Measurements from ENCODE around the gene FBXO36. TPM values are rescaled to one million over a fixed set of nuclear protein-coding genes. Genes with fewer than 3 reads are reported as not detected.
"Not testable (repeated sequence)": the region's sequence is repeated elsewhere in the genome, so short reads cannot be mapped to it uniquely, and the experiment has no call there.

FBXO36 gene, protein sequence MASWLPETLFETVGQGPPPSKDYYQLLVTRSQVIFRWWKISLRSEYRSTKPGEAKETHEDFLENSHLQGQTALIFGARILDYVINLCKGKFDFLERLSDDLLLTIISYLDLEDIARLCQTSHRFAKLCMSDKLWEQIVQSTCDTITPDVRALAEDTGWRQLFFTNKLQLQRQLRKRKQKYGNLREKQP
- total RNA-seq: 0.62 TPM
- long read RNA-seq, partial matches to known transcripts: 2 of 3 reads
- long read RNA-seq, other reads (novel, unspliced or antisense): 1 of 3 reads

DNA sequence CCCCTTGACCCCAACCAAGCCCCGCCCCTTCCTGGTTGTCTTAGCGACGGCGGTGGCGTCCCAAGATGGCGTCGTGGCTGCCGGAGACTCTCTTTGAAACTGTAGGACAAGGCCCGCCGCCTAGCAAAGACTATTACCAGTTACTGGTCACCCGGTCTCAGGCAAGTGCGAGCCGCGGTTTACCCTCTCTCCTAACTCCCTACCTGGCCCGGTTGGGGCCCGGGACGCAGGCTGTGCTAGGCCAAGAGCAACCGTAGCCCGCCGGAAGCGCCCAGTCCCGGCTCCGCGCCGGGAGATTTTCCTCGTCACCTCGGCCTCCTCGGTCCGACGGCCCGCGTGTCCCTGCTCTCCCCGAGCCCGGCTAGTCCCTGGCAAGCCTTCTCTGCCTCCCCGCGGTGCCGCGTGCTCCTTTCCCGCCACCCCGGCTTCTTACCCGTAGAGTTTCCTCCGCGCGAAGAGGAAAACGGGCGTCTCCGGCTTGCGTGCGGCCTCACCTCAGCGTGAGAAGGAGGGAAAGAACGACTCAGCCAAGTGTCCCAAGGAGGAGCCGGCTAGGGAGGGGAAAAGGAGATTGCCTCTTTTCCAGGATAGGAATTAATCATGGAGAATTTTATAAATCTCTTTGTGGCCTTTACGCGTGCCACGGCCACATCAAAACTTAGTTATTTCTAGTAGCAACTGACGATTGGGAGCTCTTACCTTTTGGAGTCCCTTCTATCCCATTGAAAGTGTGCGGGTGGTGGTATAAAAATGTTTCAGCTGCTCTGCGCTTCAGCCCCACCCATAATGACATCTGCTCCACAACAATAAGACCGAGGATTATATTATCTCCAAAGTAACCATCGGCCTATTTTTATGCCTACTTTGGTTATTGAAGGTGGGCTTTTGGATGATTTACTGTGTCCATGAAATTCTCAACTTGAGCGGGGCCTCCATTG is at the start of gene FBXO36:
TSS of gene FBXO36 (plus strand) at position 55 of the 938 bp plus-strand sequence. CDS start at position 66, 11 bp downstream.
- ATAC-seq: peak; percentile 77
- intact Hi-C loops (cut with DNase I): no loop called here
- DNase-seq (ENCODE audit: missing footprints): peak; percentile 95

DNA sequence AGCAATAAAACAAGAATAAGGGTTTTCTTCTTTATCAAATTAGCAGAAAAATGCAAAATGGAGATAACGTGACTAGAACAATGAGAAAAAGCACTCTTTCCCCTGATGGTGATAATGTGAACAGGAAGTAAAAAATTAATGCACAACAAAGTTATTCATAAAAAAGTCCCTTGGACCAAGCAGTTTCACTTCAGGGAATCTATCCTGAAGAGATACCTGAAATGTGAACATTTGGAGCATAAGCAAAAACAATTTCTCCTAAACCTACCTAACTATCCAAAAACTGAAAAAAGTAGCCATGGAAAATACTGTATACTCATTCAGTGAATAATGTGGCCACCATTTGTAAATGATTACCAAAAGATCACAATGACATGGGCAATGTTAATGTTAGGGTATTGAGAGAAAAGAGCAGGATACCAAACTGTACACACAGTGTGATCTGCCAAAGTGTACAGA is 49.2 kb upstream of the FBXO36 start:
- DNase-seq (ENCODE audit: missing footprints): no peak
- ATAC-seq: no peak
- intact Hi-C loops (cut with DNase I): no loop called here

DNA sequence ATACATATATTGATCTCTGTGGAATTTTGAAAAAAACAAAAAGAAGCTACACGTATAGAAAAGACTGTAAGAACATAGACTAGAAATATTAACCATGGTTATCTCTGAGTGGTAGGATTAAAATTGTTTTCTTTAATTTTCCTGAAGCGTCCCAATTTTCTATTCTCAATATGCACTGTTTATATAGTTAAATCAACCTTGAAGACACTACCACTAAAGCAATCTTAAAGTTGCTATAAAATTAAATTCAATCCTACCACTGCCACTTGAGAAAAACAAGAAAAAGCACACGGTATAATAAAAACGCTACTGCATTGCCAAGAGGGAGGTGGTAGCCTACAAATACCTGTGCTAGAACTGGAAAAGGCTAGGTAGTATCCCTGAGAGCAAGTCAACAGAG is 47.7 kb upstream of the FBXO36 start:
- DNase-seq (ENCODE audit: missing footprints) (no peak), ATAC-seq (no peak)
- intact Hi-C loops (cut with DNase I): no loop called here

DNA sequence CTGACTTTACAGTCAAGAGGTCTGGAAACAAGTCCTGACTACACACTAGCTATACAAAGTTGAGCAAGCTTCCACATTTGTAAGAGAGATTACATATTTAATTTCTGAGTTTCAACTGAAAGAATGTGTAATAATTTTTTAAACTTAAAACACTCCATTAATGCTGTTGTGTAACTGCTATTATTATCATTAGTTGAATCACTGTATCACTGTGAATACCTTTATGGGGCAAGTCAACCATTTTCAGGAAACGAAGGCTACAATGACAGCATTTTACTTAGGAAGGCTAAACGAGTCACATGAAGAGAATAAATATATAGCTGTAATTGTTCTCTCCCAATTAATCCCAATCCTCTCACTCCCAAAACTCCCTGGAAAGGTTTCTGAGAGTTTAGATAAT is 46.8 kb upstream of the FBXO36 start:
- intact Hi-C loops (cut with DNase I): no loop called here
- no peak for DNase-seq (ENCODE audit: missing footprints)
- no peak for ATAC-seq

DNA sequence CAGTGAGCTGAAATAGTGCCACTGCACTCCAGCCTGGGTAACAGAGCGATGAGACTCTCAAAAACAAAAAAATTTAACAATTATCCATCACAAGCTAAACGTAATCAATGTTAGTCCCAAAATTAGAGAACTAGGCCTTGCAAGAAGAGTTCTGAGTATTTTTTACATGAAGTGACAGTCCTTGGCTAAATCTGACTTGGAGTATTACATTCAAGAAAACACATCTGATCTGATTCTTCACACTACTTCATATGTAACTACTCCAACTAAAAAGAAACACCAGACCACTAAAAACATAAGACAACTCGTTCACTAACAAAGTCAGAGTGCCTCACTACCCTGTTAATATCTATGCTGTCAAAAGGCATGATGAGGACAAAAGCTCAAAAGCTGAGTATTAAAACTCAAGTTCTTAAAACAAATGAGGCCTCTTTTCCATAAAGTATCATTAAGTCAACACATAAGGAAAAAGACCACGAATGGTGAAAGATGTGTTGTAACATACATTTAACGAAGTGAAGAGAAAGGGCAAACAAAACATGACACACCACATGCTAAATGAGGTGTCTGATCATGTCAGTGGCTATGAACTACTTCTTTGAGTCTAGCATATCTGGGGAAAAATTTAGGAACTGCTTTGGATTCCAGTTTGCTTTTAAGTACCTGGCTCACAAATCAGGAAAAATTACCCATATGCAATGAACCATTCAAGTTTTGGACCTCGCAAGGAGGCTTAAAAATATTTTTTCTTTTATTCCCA is 42.9 kb upstream of the FBXO36 start:
- DNase-seq (ENCODE audit: missing footprints) (no peak), ATAC-seq (no peak)
- intact Hi-C loops (cut with DNase I): no loop called here

DNA sequence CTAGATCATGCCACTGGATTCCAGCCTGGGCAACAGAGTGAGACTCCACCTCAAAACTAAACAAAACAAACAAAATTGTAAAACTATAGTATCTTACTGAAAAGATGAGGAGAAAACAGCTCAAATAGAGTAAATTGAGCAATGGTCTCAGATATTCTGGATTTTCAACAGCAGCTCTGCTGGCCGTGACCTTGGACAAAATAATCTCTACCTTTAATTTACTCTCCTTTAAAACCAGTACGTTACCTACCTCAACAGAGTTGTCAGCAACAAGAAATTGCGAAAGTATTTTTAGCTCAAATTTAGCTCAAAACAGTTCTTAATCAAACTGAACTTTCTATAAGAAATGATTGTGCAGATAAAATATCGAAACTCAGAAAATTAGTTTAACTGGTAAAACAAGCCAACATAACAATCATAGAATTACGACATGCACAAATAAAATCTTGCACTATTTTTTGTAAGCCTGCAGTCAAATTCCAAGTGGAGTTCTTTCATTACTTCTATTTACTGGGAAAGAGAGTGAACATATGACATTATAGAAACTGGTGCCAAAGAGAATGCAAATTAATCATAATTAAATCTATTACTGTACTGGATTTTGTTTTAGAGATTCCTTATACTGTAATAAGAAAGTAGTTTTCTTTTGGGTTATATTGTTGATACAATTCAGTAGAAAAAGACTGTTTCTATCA is 41.3 kb upstream of the FBXO36 start:
- ATAC-seq: no peak
- no peak for DNase-seq (ENCODE audit: missing footprints)
- intact Hi-C loops (cut with DNase I): no loop called here

DNA sequence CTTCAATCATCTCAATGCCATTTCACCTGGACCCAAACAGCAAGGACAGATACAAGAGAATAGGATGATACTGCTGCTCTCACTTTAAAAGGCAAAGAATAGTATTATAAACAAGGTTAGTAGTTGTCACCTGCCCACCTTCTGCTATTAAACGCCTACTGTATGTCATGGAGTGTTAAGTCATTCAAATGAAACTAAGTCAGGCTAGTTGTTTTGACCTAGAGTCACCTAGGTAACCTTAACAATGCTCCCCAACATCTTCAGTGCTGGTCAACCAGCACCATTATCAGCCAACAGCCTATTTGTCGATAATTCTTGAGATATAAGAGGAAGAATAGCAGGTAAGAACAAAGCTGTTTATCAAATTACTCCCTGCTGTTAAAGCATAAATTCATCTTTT is 39.7 kb upstream of the FBXO36 start:
- DNase-seq (ENCODE audit: missing footprints): no peak
- intact Hi-C loops (cut with DNase I): no loop called here
- no peak for ATAC-seq

DNA sequence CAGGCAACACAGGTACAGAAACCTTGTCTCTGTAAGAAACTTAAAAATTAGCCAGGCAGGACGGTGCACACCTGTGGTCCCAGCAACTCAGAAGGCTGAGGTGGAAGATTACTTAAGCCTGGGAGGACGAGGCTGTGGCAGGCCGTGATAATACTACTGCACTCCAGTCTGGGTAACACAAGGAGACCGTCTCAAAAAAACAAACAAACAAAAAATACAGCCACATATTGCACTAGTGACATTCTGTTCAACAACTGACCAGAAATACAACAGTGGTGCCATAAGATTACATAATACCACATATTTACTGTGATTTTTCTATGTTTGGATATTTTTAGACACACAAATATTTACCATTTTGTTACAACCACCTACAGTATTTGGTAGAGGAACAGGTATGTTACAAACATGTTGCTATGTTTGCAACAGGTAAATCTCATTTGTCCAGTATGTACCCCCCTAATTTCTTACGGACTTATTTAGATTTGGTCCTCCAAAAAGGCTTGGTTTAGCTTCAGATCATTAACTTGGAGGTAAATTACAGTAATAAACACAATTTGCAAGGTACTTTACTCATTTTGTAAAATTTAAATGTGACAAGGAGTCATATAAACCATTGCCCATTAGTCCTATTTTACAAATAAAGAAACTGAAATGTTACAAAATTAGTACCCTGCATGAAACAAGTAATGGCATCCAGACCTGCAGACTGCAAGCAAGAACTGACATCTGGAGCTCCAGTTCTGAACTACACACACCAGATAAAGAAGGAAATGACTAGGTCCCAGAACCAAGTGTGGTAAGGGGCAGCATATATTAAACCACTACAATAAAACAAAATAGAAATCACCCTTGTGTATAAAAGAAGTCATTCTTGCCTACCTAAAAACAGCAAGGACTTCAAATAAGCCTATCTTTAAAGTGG is 37.3 kb upstream of the FBXO36 start:
- intact Hi-C loops (cut with DNase I): no loop called here
- DNase-seq (ENCODE audit: missing footprints) (no peak), ATAC-seq (no peak)

DNA sequence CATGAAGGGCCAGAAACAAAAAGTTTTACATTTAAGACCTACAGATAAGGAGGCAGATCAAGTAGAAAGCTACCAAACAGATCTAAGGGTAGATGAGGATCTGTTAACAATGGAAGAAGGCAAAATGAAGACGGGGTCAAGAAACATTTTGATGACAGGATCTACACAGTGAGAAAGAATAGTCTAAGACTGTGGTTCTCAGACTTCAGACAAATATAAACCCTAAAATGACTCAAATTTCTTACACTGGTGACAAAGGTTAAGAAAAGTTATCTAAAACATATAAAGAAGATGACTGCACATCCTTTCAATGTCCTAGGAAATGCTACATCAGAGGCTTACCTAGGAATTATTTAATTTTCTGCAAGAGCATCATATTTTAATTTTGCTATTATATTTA is 34.9 kb upstream of the FBXO36 start:
- DNase-seq (ENCODE audit: missing footprints) (no peak), ATAC-seq (no peak)
- intact Hi-C loops (cut with DNase I): no loop called here

DNA sequence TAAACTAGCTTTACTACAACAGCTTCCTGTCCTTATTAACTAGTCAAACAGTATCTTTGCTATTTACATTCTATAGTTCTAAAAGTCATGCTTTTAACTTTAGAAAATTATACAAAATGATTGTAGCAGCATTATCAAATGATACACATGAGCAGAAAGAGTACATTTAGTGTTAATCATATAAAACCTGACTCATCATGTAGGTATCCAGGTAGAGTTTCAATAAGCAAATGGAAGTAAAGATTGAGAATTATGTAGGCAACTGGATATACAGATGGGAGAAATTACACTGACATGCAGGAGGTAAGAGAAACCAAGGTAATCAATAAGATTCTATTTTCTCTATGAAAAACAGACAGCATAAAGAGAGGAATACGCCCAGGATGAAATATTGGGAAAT is 34.3 kb upstream of the FBXO36 start:
- DNase-seq (ENCODE audit: missing footprints) (no peak), ATAC-seq (no peak)
- intact Hi-C loops (cut with DNase I): no loop called here

DNA sequence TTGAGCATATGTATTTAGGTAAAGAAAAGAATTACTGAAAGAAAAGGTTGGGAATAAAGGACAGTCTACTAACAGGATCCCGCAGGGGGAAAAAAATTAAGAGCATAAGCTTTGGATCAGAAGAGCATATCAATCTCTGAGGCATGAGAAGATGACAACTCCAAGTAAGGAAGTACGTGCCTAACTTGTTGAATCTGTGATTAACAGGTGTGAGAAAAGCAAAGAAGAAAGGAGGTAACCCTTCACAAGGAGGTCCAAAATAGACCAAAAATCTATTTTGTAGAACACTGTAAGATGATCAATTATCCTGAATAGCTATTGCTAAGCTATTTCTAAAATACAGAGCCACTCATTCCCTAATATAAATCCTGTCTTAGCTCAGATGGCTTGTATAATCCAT is 33.3 kb upstream of the FBXO36 start:
- DNase-seq (ENCODE audit: missing footprints) (no peak), ATAC-seq (no peak)
- intact Hi-C loops (cut with DNase I): no loop called here

DNA sequence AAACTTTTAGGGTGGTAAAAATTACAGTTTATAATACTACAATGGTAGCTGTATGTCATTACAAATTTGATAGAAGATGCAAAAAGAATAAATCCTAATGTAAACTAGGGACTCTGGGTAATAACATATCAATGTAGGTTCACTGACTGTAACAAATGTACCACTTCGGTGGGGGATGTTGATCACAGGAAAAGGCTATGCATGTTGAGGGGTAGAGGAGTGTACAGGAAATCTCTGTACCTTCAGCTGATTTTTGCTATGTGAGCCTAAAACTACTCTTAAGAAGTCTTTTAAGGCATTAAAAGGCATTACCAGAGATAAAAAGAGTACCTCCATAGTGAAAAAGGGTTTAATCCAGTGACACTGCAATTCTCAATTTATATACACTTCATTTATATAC is 25.4 kb upstream of the FBXO36 start:
- intact Hi-C loops (cut with DNase I): no loop called here
- ATAC-seq (no peak), DNase-seq (ENCODE audit: missing footprints) (no peak)

DNA sequence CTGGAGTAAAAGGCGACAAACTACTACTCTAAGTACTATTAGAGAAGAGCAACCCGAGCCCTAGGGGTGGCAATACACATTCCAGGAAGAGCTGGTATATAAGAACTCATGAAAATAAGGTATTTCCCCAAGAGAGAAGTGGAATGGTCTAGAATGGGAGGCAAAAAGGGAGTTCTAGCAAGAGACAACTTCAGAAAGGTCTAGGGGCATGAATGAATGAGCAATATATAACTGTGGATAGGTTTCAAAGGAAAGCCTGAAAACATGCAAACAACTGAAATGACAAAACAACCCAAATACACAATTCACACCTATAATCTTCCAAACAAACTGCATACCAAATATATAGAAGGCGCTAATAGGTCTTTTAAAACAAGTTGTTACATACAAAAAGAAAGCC is 22.7 kb upstream of the FBXO36 start:
- DNase-seq (ENCODE audit: missing footprints): no peak
- intact Hi-C loops (cut with DNase I): no loop called here
- no peak for ATAC-seq

DNA sequence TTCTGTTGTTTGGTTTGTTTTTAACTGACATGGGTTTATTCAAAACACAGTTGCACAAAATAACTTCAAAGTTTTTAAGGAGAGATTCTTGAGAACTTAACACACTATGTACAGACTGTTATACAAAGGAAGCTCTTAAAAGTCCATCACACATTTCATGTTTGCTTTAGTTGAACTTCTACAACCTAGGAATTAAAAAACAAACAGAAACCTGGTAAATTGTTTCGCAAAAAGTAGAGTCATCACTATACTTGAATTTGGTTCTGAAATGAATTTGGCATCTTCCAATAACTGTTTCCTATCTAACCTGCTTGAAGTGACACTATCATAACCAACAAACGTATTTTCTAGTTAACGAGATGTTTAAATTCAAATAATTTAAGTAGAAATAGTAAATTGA is 22.3 kb upstream of the FBXO36 start:
- DNase-seq (ENCODE audit: missing footprints): no peak
- no peak for ATAC-seq
- intact Hi-C loops (cut with DNase I): no loop called here

DNA sequence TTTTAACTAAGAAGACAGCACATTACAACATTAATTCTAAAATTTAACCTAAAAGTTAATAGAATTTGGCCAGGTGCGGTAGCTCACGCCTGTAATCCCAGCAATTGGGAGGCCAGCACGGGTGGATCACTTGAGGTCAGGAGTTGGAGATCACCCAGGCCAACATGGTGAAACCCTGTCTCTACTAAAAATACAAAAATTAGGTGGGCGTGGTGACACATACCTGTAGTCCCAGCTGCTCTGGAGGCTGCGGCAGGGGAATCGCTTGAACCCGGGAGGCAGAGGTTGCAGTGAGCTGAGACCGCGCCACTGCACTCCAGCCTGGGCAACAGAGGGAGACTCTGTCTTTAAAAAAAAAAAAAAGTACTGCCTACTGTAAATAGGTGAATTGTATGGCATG is 21.8 kb upstream of the FBXO36 start:
- ATAC-seq; intact Hi-C loops (cut with DNase I): not testable (repeated sequence)

DNA sequence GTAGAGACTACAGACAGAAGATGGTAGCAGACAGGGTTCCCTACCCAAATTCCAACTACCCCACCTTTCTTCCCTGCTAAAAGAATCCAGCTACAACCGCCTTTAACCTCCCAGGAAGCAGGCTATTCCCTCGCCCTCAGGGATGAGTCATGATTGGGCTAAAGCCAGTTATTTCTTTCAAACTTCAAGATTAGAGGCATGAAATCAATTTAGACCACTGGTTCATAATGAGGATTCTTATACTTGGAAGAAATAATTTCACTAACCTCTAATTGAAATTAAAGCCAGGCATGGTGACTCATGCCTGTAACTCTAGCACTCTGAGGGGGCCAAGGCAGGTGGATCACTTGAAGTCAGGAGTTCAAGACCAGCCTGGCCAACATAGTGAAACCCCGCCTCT is 20.5 kb upstream of the FBXO36 start:
- ATAC-seq (no peak), DNase-seq (ENCODE audit: missing footprints) (no peak)
- intact Hi-C loops (cut with DNase I): no loop called here

More for the DNA sequence above, 21.8 kb upstream of the FBXO36 start:
- not testable (repeated sequence) for DNase-seq (ENCODE audit: missing footprints)

DNA sequence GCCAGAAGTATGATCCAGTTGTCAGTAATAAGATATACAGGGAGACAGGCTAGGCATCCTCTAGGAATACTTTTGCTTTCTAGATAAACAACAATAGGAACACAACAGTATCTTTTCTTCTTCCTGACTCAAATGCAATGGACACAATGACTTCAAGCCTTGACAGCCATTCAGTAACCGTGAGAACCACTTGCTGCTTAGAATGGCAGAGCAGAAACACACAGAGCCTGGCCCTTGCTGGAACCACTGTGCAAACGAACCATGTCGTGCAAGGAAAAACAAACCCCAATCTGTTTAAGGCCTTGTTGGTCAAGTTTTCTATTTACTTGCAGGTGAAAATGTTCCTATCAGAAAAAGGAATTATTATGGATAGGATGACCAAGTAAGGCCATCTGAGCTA is 19.3 kb upstream of the FBXO36 start:
- DNase-seq (ENCODE audit: missing footprints) (no peak), ATAC-seq (no peak)
- intact Hi-C loops (cut with DNase I): no loop called here

DNA sequence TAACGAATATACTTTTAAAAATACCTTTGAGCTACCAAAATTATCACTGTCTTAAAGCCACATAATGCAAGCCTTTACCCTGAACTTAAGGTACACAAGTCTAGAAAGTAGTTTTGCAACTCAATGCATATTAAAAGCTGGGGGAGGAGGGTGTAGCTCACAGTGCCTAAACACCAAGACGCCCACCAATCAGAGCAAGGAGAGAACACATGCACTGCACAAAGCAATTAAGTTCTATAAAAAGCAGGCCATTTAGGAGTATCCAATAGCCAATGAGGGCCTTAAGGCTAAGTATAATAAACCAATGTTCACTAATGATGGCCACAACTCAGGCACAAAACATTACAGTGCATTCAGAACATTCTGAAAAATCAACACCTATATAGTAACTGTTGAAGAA is 16.7 kb upstream of the FBXO36 start:
- intact Hi-C loops (cut with DNase I): no loop called here
- ATAC-seq: no peak
- DNase-seq (ENCODE audit: missing footprints): no peak

Data from Right ventricle myocardium inferior (tissue), 1 donor.